ENCODE data around the gene FER.
"Not testable (repeated sequence)": the region's sequence is repeated elsewhere in the genome, so short reads cannot be mapped to it uniquely, and the experiment has no call there.

FER gene

GRCh38 chr5:108739906-108740305 is 7.8 kb upstream of the FER start:
- no peak overlapping the region for H3K4me3 ChIP-seq (ENCODE audit: low read length)
- no peak for DNase-seq (ENCODE audit: low read depth, low spot score)

GRCh38 chr5:108743319-108743718 is 4.4 kb upstream of the FER start:
- no peak for DNase-seq (ENCODE audit: low read depth, low spot score)
- no peak overlapping the region for H3K4me3 ChIP-seq (ENCODE audit: low read length)

GRCh38 chr5:108743846-108744245 is 3.9 kb upstream of the FER start:
- no peak for DNase-seq (ENCODE audit: low read depth, low spot score)
- H3K4me3 ChIP-seq (ENCODE audit: low read length): no peak overlapping the region

GRCh38 chr5:108747111-108747773 is 455 bp upstream of the FER start:
- no peak for DNase-seq (ENCODE audit: low read depth, low spot score)
- peak overlapping the region; percentile 81; the same call in 1 of the 2 replicates for H3K4me3 ChIP-seq (ENCODE audit: low read length)

GRCh38 chr5:108748401-108749127 is 867 bp downstream of the FER start:
- peak overlapping the region; percentile 81 for H3K4me3 ChIP-seq (ENCODE audit: low read length)
- DNase-seq (ENCODE audit: low read depth, low spot score): peak; percentile 96

GRCh38 chr5:108749128-108749861 is 1.6 kb downstream of the FER start:
- DNase-seq (ENCODE audit: low read depth, low spot score): no peak
- H3K4me3 ChIP-seq (ENCODE audit: low read length): peak overlapping the region; percentile 81

- H3K4me3 ChIP-seq (ENCODE audit: low read length): no peak overlapping the region
- DNase-seq (ENCODE audit: low read depth, low spot score): no peak
Measured at GRCh38 chr5:108753331-108753730, 5.6 kb downstream of the FER start.

GRCh38 chr5:108753877-108754276 is 6.2 kb downstream of the FER start:
- no peak for DNase-seq (ENCODE audit: low read depth, low spot score)
- H3K4me3 ChIP-seq (ENCODE audit: low read length): no peak overlapping the region

- no peak for DNase-seq (ENCODE audit: low read depth, low spot score)
- H3K4me3 ChIP-seq (ENCODE audit: low read length): no peak overlapping the region
Measured at GRCh38 chr5:108760512-108760911, 12.8 kb downstream of the FER start.

- no peak for DNase-seq (ENCODE audit: low read depth, low spot score)
- no peak overlapping the region for H3K4me3 ChIP-seq (ENCODE audit: low read length)
Measured at GRCh38 chr5:108762660-108763059, 15.0 kb downstream of the FER start.

DNA sequence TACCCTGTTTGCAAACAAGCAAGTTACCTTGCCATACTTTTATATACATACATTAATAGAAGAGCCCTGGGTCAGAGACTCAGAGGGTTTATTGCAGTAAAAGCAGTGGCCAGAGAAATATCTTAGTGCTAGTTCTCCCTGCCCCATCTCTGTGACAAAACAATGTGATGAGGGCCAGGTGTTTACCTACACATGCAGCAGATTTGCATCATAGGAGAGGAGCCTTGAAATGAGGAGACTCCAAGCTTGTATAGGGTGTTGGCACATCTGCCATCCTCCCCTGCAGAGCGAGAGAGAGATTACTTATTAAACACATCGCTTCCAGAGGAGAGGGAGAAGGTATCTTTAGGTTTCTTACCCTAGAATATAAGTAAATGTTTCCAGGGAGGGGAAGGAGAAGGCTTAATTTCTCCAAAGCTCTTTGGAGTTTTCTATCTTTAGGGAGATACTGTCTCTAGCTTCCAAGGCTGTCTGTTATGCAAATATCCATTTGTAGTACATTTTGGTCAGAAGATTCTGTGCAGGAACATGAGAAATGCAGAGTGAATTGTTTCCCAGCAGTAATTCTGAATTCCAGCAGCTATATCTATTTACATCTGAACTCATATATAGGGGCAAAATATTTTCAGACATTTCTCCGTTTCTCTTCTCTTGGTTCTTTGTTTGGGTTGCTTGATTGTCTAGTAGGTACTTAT is 15.7 kb downstream of the FER start:
- no peak overlapping the region for H3K4me3 ChIP-seq (ENCODE audit: low read length)
- no peak for DNase-seq (ENCODE audit: low read depth, low spot score)

GRCh38 chr5:108765647-108766046 is 17.9 kb downstream of the FER start:
- DNase-seq (ENCODE audit: low read depth, low spot score): no peak

DNA sequence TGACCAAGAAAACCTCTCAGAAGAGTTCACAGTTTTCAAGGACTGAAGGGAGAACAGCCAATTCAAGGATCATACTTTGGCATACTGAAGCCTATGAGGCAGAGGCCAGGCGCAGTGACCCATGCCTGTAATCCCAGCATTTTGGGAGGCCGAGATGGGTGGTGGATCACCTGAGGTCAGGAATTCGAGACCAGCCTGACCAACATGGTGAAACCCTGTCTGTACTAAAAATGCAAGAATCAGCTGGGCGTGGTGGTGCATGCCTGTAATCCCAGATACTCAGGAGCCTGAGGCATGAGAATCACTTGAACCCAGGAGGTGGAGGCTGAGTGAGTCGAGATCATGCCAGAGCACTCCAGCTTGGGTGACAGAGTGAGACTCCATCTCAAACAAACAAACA is 19.2 kb downstream of the FER start:
- not testable (repeated sequence) for DNase-seq (ENCODE audit: low read depth, low spot score); H3K4me3 ChIP-seq (ENCODE audit: low read length)

More at GRCh38 chr5:108765647-108766046, 17.9 kb downstream of the FER start:
- no peak overlapping the region for H3K4me3 ChIP-seq (ENCODE audit: low read length)

GRCh38 chr5:108769352-108769751 is 21.7 kb downstream of the FER start:
- H3K4me3 ChIP-seq (ENCODE audit: low read length): no peak overlapping the region
- no peak for DNase-seq (ENCODE audit: low read depth, low spot score)

GRCh38 chr5:108772626-108773025 is 24.9 kb downstream of the FER start:
- H3K4me3 ChIP-seq (ENCODE audit: low read length): no peak overlapping the region
- DNase-seq (ENCODE audit: low read depth, low spot score): no peak

DNA sequence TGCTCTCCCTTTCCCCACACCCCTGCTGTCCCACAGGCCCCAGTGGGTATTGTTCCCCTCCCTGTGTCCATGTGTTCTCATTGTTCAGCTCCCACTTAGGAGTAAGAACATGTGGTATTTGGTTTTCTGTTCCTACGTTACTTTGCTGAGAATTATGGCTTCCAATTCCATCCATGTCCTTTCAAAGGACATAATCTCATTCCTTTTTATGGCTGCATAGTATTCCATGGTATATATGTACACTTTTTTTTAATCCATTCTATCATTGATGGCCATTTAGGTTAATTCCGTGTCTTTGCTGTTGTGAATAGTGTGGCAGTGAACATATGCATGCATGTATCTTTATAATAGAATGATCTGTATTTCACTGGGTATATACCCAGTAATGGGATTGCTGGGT is 25.6 kb downstream of the FER start:
- no peak overlapping the region for H3K4me3 ChIP-seq (ENCODE audit: low read length)
- DNase-seq (ENCODE audit: low read depth, low spot score): no peak

DNA sequence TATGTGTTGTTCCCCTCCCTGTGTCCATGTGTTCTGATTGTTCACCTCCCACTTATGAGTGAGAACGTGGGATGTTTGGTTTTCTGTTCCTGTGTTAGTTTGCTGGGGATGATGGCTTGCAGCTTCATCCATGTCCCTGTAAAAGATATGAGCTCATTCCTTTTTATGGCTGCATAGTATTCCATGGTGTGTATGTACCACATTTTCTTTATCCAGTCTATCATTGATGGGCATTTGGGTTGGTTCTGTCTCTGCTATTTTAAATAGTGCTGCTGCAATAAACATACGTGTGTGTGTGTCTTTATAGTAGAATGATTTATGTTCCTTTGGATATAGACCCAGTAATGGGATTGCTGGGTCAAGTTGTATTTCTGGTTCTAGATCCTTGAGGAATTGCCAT is 26.4 kb downstream of the FER start:
- H3K4me3 ChIP-seq (ENCODE audit: low read length); DNase-seq (ENCODE audit: low read depth, low spot score): not testable (repeated sequence)

DNA sequence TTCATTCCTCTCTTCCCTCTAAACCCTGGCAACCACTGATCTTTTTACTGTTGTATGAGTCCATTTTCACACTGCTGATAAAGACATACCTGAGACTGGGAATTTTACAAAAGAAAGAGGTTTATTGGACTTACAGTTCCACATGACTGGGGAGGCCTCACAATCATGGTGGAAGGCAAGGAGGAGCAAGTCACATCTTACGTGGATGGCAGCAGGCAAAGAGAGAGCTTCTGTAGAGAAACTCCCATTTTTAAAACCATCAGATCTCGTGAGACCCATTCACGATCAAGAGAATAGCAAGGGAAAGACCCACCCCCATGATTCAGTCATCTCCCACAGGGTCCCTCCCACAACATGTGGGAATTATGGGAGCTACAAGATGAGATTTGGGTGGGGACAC is 29.9 kb downstream of the FER start:
- H3K4me3 ChIP-seq (ENCODE audit: low read length); DNase-seq (ENCODE audit: low read depth, low spot score): not testable (repeated sequence)

DNA sequence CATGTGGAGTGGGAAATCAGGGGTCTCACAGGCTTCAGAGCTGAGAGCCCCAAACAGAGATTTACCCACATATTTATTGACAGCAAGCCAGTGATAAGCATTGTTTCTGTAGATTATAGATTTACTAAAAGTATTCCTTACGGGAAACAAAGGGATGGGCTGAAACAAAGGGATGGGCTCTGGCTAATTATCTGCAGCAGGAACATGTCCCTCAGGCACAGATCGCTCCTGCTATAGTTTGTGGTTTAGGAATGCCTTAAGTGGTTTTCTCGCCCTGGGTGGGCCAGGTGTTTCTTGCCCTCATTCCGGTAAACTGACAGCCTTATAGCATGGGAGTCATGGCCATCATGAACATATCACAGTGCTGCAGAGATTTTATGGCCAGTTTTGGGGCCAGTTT is 36.9 kb downstream of the FER start:
- H3K4me3 ChIP-seq (ENCODE audit: low read length); DNase-seq (ENCODE audit: low read depth, low spot score): not testable (repeated sequence)
